ENCODE data around the gene CCDC33.

Gene CCDC33

GRCh38 chr15:74201710-74202420, 34.3 kb upstream of the CCDC33 start:
- no peak for DNase-seq (ENCODE audit: low read depth)
- no peak overlapping the region for H3K4me3 ChIP-seq (ENCODE audit: low read depth, low read length)
- TF ChIP-seq CTCF (IDR thresholded peaks at IDR 0.05; ENCODE audit: control insufficient read depth, extremely low read depth, insufficient read depth) = no peak

GRCh38 chr15:74202452-74203401, 33.4 kb upstream of the CCDC33 start, which contains the start of gene STRA6:
TSS of gene STRA6 (minus strand) at chr15:74202787. CDS start at chr15:74202267, 520 bp downstream.
- no peak for TF ChIP-seq CTCF (IDR thresholded peaks at IDR 0.05; ENCODE audit: control insufficient read depth, extremely low read depth, insufficient read depth)
- no peak within 1 kb of the TSS for H3K4me3 ChIP-seq (ENCODE audit: low read depth, low read length)
- DNase-seq (ENCODE audit: low read depth) = no peak

GRCh38 chr15:74203914-74204431, 32.2 kb upstream of the CCDC33 start:
- no peak for TF ChIP-seq CTCF (IDR thresholded peaks at IDR 0.05; ENCODE audit: control insufficient read depth, extremely low read depth, insufficient read depth)
- H3K4me3 ChIP-seq (ENCODE audit: low read depth, low read length) = no peak overlapping the region
- no peak for DNase-seq (ENCODE audit: low read depth)

GRCh38 chr15:74205582-74205947, 30.6 kb upstream of the CCDC33 start:
- no peak for DNase-seq (ENCODE audit: low read depth)
- TF ChIP-seq CTCF (IDR thresholded peaks at IDR 0.05; ENCODE audit: control insufficient read depth, extremely low read depth, insufficient read depth) = no peak
- no peak overlapping the region for H3K4me3 ChIP-seq (ENCODE audit: low read depth, low read length)

- TF ChIP-seq CTCF (IDR thresholded peaks at IDR 0.05; ENCODE audit: control insufficient read depth, extremely low read depth, insufficient read depth) = no peak
- H3K4me3 ChIP-seq (ENCODE audit: low read depth, low read length) = no peak overlapping the region
- no peak for DNase-seq (ENCODE audit: low read depth)
Measured at GRCh38 chr15:74206801-74207281, 29.3 kb upstream of the CCDC33 start.

GRCh38 chr15:74207652-74208440, 28.3 kb upstream of the CCDC33 start:
- no peak for TF ChIP-seq CTCF (IDR thresholded peaks at IDR 0.05; ENCODE audit: control insufficient read depth, extremely low read depth, insufficient read depth)
- DNase-seq (ENCODE audit: low read depth) = no peak
- no peak overlapping the region for H3K4me3 ChIP-seq (ENCODE audit: low read depth, low read length)

Data from LNCaP clone FGC (cell line).